NCI-H82 treated with DMSO at 0.1 percent for 48 hours (cell line): ENCODE data around the gene PHACTR3.

Experiments used
- DNase-seq: peaks from one replicate; lab custom pipeline; 2025; ENCODE audit not compliant: unreplicated experiment; lab: John Stamatoyannopoulos, UW

The PHACTR3 gene

GRCh38 chr20:59726281-59726595 is 121.9 kb downstream of the PHACTR3 start:
- no peak for DNase-seq

- DNase-seq, result no peak
Measured at GRCh38 chr20:59728722-59729430, 124.5 kb downstream of the PHACTR3 start.

- no peak for DNase-seq
Measured at GRCh38 chr20:59729506-59729905, 125.2 kb downstream of the PHACTR3 start.

- no peak for DNase-seq
Measured at GRCh38 chr20:59730722-59731121, 126.4 kb downstream of the PHACTR3 start.

- DNase-seq, result no peak
Measured at GRCh38 chr20:59731376-59731775, 127.0 kb downstream of the PHACTR3 start.

GRCh38 chr20:59733351-59733750 is 129.0 kb downstream of the PHACTR3 start:
- no peak for DNase-seq

GRCh38 chr20:59735486-59735885 is 131.1 kb downstream of the PHACTR3 start:
- no peak for DNase-seq

- no peak for DNase-seq
Measured at GRCh38 chr20:59735917-59736316, 131.6 kb downstream of the PHACTR3 start.

- DNase-seq, result no peak
Measured at GRCh38 chr20:59736366-59736765, 132.0 kb downstream of the PHACTR3 start.

- DNase-seq, result no peak
Measured at GRCh38 chr20:59737073-59737666, 132.8 kb downstream of the PHACTR3 start.

- no peak for DNase-seq
Measured at GRCh38 chr20:59737816-59738215, 133.5 kb downstream of the PHACTR3 start.

- DNase-seq, result no peak
Measured at GRCh38 chr20:59738851-59739250, 134.5 kb downstream of the PHACTR3 start.

- no peak for DNase-seq
Measured at GRCh38 chr20:59740621-59741020, 136.3 kb downstream of the PHACTR3 start.

- DNase-seq, result no peak
Measured at GRCh38 chr20:59741073-59741472, 136.7 kb downstream of the PHACTR3 start.

- no peak for DNase-seq
Measured at GRCh38 chr20:59742351-59743095, 138.2 kb downstream of the PHACTR3 start.

- no peak for DNase-seq
Measured at GRCh38 chr20:59743308-59743707, 139.0 kb downstream of the PHACTR3 start.

GRCh38 chr20:59743767-59744485 is 139.6 kb downstream of the PHACTR3 start:
- DNase-seq, result no peak

GRCh38 chr20:59744756-59745155 is 140.4 kb downstream of the PHACTR3 start:
- no peak for DNase-seq

- no peak for DNase-seq
Measured at GRCh38 chr20:59745201-59745600, 140.9 kb downstream of the PHACTR3 start.

- no peak for DNase-seq
Measured at GRCh38 chr20:59745716-59746115, 141.4 kb downstream of the PHACTR3 start.

- DNase-seq, result no peak
Measured at GRCh38 chr20:59746155-59746554, 141.8 kb downstream of the PHACTR3 start.
